HCT116 (cell line): ENCODE results near the gene ZAP70. TPM values are rescaled to one million over a fixed set of nuclear protein-coding genes. Genes with fewer than 3 reads are reported as not detected.

Source experiments
- ATAC-seq: fragments of 200-7000 bp; cut with Tn5 transposase; 2 replicates; pipeline ENCODE4 v1.9.1; 2020; ENCODE audit warnings: mild to moderate bottlenecking, moderate library complexity
- BruUV-seq: library from RNA; stranded (reverse); fragments of 400-500 nt; replicated peaks from 2 replicates; lab custom pipeline; 2021; lab: Mats Ljungman, UMichigan
- CTCF ChIA-PET: fragments of 300-600 bp; sonication (Branson Sonifier 250); formaldehyde crosslinking; loops from one replicate; lab custom pipeline; 2021; ENCODE audit warnings: antibody characterized with exemption; lab: Charles Lee
- POLR2A ChIA-PET: fragments of 300-600, 350-600 bp; sonication (Branson Sonifier 250); formaldehyde crosslinking; loops from one replicate; lab custom pipeline; 2021; ENCODE audit warnings: antibody characterized with exemption; lab: Charles Lee
- RAD21 ChIA-PET, 2 experiments: fragments of 300-600 bp; sonication (Branson Sonifier 250); formaldehyde crosslinking; loops; one replicate each; lab custom pipeline; 2023; ENCODE audit warnings: low total read pairs in 2 of 2; ENCODE audit not compliant: uncharacterized antibody in 2 of 2, unreplicated experiment in 2 of 2, low non-redundant PET in 1 of 2; lab: Charles Lee
- DNase-seq: peaks from one replicate; pipeline ENCODE4 v3.0.0-alpha.2; 2010; ENCODE audit warnings: low read depth, low spot score
- H2AFZ ChIP-seq: fragments of 200-600 bp; shearing (Covaris generic), sonication (generic); 2 replicates; pipeline ENCODE4 v1.6.1; 2017; ENCODE audit warnings: low read depth, mixed run types, mixed read lengths, antibody characterized with exemption, low read length; ENCODE audit not compliant: poor library complexity, severe bottlenecking
- H3K27ac ChIP-seq: 2 replicates; pipeline ENCODE4 v1.5.1; 2012; ENCODE audit warnings: low read depth, low read length
- H3K27me3 ChIP-seq: fragments of 200-600 bp; sonication (generic); 2 replicates; pipeline ENCODE4 v1.6.1; 2016; ENCODE audit warnings: mixed run types, low read length, mixed read lengths; ENCODE audit not compliant: insufficient read depth
- H3K36me3 ChIP-seq, 2 experiments: fragments of 200-500 bp in 1 of 2; fragments of 200-600 bp in 1 of 2; sonication (Bioruptor generic) in 1 of 2; sonication (generic) in 1 of 2; 2 replicates each; pipeline versions ENCODE4 v1.5.1 to v1.6.1; 2014 to 2016; ENCODE audit warnings: low read length in 2 of 2, inconsistent platforms in 1 of 2, mixed read lengths in 1 of 2, mixed run types in 1 of 2; ENCODE audit not compliant: insufficient read depth in 2 of 2, control insufficient read depth in 1 of 2
- H3K4me1 ChIP-seq, 2 experiments: fragments of 200-600 bp in 1 of 2; sonication (generic) in 1 of 2; 2 replicates each; pipeline versions ENCODE4 v1.5.1 to v1.6.1; 2012 to 2017; ENCODE audit warnings: low read length in 2 of 2, inconsistent platforms in 1 of 2, mild to moderate bottlenecking in 1 of 2, mixed read lengths in 1 of 2, mixed run types in 1 of 2, moderate library complexity in 1 of 2; ENCODE audit not compliant: insufficient read depth in 2 of 2, control insufficient read depth in 1 of 2
- H3K4me2 ChIP-seq: fragments of 200-600 bp; sonication (generic); 2 replicates; pipeline ENCODE4 v1.6.1; 2017; ENCODE audit warnings: mixed run types, low read length, mixed read lengths
- H3K4me3 ChIP-seq, 2 experiments: fragments of 200-600 bp in 1 of 2; sonication (generic) in 1 of 2; replicated peaks in 1 of 2; 2 replicates each; pipeline ENCODE4 v1.5.1; 2011 to 2016; ENCODE audit warnings: low read length in 2 of 2, control low read depth in 1 of 2, low read depth in 1 of 2, mild to moderate bottlenecking in 1 of 2, mixed read lengths in 1 of 2, mixed run types in 1 of 2
- H3K79me2 ChIP-seq: fragments of 200-600 bp; sonication (generic); 2 replicates; pipeline ENCODE4 v1.6.1; 2017; ENCODE audit warnings: mild to moderate bottlenecking, mixed run types, low read length, moderate library complexity, mixed read lengths; ENCODE audit not compliant: insufficient read depth
- H3K9ac ChIP-seq: fragments of 200-600 bp; sonication (generic); 2 replicates; pipeline ENCODE4 v1.6.1; 2016; ENCODE audit warnings: low read length, mixed read lengths
- H3K9me2 ChIP-seq: fragments of 200-600 bp; sonication (generic), shearing (Covaris generic); 2 replicates; pipeline ENCODE4 v1.6.1; 2017; ENCODE audit warnings: mixed run types, mild to moderate bottlenecking, moderate library complexity; ENCODE audit not compliant: insufficient read depth
- H3K9me3 ChIP-seq, 2 experiments: fragments of 200-500 bp in 1 of 2; fragments of 200-600 bp in 1 of 2; sonication (Bioruptor generic) in 1 of 2; sonication (generic) in 1 of 2; 2 replicates each; pipeline ENCODE4 v1.6.1; 2014 to 2017; ENCODE audit warnings: low read length in 2 of 2, mixed read lengths in 2 of 2, inconsistent platforms in 1 of 2, low read depth in 1 of 2, mild to moderate bottlenecking in 1 of 2, mixed run types in 1 of 2, moderate library complexity in 1 of 2; ENCODE audit not compliant: control insufficient read depth in 1 of 2, insufficient read depth in 1 of 2
- H4K20me1 ChIP-seq: fragments of 200-600 bp; sonication (generic), shearing (Covaris generic); 2 replicates; pipeline ENCODE4 v1.6.1; 2017; ENCODE audit warnings: mixed run types, mild to moderate bottlenecking, moderate library complexity; ENCODE audit not compliant: insufficient read depth
- CBX3 ChIP-seq: IDR thresholded peaks from 2 replicates; pipeline ENCODE4 v1.6.1; 2012; ENCODE audit warnings: low read depth
- EZH2 ChIP-seq: fragments of 200-600 bp; sonication (generic); IDR thresholded peaks from 2 replicates; pipeline ENCODE4 v1.6.1; 2017; ENCODE audit warnings: antibody characterized with exemption, mixed run types
- EZH2phosphoT487 ChIP-seq: fragments of 200-600 bp; IDR thresholded peaks from 2 replicates; pipeline ENCODE4 v1.6.1; 2018; ENCODE audit warnings: antibody characterized with exemption, borderline replicate concordance
- FOSL1 ChIP-seq: IDR thresholded peaks from 2 replicates; pipeline ENCODE4 v1.6.1; 2012; ENCODE audit warnings: low read depth
- MAX ChIP-seq: IDR thresholded peaks from 2 replicates; pipeline ENCODE4 v1.6.1; 2012
- RAD21 ChIP-seq: IDR thresholded peaks from 2 replicates; pipeline ENCODE4 v1.6.1; 2012; ENCODE audit warnings: low read depth, mild to moderate bottlenecking
- SIN3A ChIP-seq: IDR thresholded peaks from 2 replicates; pipeline ENCODE4 v1.6.1; 2012; ENCODE audit warnings: low read depth
- intact Hi-C: fragments of 100-400 bp; cut with micrococcal nuclease; formaldehyde crosslinking; loops from 2 replicates; pipeline ENCODE4 v1.10.0; 2022
- total RNA-seq: library from RNA; stranded (reverse); gene quantifications from one replicate; pipeline ENCODE4 v1.2.1, GENCODE V29; 2021; ENCODE audit not compliant: unreplicated experiment
- TF ChIP-seq, protein P1 (sequence below): IDR thresholded peaks from 2 replicates; pipeline ENCODE4 v1.6.1; 2012; ENCODE audit warnings: low read depth

Gene ZAP70
- total RNA-seq, 1 experiment from 2014 or later = 0.91 TPM

DNA sequence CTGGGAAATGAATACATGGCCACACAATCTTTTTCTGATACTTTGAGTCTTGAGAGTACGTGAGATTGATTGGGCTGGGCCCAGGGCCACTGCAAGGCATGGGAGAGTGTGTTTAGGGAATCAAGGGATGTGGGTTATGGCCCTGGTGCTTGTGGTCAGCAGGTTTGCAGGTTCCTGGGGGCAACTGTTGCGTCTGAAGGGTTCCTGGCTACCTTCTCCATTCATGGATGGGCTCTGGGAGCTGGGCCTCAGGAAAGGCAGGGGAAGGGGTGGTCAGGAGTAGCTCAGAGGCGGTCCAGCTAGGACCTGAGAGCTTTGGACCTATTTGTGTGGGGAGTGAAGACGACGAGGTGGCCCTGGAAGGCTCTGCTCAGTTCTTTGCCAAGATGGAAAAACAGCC is 8.4 kb upstream of the ZAP70 start:
- Histone ChIP-seq H3K4me2 (no peak overlapping the region), H3K9me2 (no peaks in the 10 kb centered on the region), H3K27ac (no peak overlapping the region), H2AFZ (no peak overlapping the region), H4K20me1 (no peaks in the 10 kb centered on the region), H3K9me3 (no peaks in the 10 kb centered on the region), H3K4me3 (no peak overlapping the region), H3K79me2 (no peaks in the 10 kb centered on the region), H3K36me3 (no peaks in the 10 kb centered on the region), H3K27me3 (no peaks in the 10 kb centered on the region), H3K9ac (no peak overlapping the region), H3K4me1 (peaks cover 0 to 4% of the 10 kb centered on the region in 2 experiments; a peak in 2 of 4 replicates)
- CTCF ChIA-PET = no interaction called here
- RAD21 ChIA-PET = no interaction called here
- DNase-seq (no peak), ATAC-seq (no peak)
- intact Hi-C loops = no loop called here
- no peak for TF ChIP-seq CBX3
- TF ChIP-seq, protein P1, sequence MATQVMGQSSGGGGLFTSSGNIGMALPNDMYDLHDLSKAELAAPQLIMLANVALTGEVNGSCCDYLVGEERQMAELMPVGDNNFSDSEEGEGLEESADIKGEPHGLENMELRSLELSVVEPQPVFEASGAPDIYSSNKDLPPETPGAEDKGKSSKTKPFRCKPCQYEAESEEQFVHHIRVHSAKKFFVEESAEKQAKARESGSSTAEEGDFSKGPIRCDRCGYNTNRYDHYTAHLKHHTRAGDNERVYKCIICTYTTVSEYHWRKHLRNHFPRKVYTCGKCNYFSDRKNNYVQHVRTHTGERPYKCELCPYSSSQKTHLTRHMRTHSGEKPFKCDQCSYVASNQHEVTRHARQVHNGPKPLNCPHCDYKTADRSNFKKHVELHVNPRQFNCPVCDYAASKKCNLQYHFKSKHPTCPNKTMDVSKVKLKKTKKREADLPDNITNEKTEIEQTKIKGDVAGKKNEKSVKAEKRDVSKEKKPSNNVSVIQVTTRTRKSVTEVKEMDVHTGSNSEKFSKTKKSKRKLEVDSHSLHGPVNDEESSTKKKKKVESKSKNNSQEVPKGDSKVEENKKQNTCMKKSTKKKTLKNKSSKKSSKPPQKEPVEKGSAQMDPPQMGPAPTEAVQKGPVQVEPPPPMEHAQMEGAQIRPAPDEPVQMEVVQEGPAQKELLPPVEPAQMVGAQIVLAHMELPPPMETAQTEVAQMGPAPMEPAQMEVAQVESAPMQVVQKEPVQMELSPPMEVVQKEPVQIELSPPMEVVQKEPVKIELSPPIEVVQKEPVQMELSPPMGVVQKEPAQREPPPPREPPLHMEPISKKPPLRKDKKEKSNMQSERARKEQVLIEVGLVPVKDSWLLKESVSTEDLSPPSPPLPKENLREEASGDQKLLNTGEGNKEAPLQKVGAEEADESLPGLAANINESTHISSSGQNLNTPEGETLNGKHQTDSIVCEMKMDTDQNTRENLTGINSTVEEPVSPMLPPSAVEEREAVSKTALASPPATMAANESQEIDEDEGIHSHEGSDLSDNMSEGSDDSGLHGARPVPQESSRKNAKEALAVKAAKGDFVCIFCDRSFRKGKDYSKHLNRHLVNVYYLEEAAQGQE = no peak
- TF ChIP-seq SIN3A = no peak
- no peak for TF ChIP-seq FOSL1
- TF ChIP-seq EZH2 = no peak
- no peak for TF ChIP-seq RAD21
- no peak for TF ChIP-seq MAX
- TF ChIP-seq EZH2phosphoT487 = no peak
- POLR2A ChIA-PET = no interaction called here
- no TSS peak for BruUV-seq
